H9 (cell line): ENCODE data around the gene GATAD2B. TPM values are rescaled to one million over a fixed set of nuclear protein-coding genes. Genes with fewer than 3 reads are reported as not detected.

Experiments used
- DNase-seq: peaks from one replicate; pipeline ENCODE4 v3.0.0-alpha.2; 2017
- H2AFZ ChIP-seq: one replicate; pipeline ENCODE4 v1.6.1; 2013; ENCODE audit warnings: mild to moderate bottlenecking, low read length, control low read depth, moderate library complexity
- H2AK5ac ChIP-seq: 2 replicates; pipeline ENCODE4 v1.6.1; 2013; ENCODE audit warnings: low read length, control low read depth, mixed read lengths; ENCODE audit not compliant: insufficient read length
- H2BK120ac ChIP-seq: one replicate; pipeline ENCODE4 v1.6.1; 2013; ENCODE audit warnings: low read depth, mild to moderate bottlenecking, low read length, control low read depth, inconsistent platforms; ENCODE audit not compliant: poor library complexity, severe bottlenecking
- H2BK12ac ChIP-seq: 2 replicates; pipeline ENCODE4 v1.6.1; 2013; ENCODE audit warnings: low read length, control low read depth, mixed read lengths, low read depth; ENCODE audit not compliant: insufficient read length
- H2BK15ac ChIP-seq: 2 replicates; pipeline ENCODE4 v1.6.1; 2013; ENCODE audit warnings: low read depth, low read length, control low read depth
- H2BK20ac ChIP-seq: one replicate; pipeline ENCODE4 v1.6.1; 2013; ENCODE audit warnings: low read depth, mild to moderate bottlenecking, low read length, control low read depth, inconsistent platforms; ENCODE audit not compliant: poor library complexity, severe bottlenecking
- H2BK5ac ChIP-seq: 2 replicates; pipeline ENCODE4 v1.6.1; 2013; ENCODE audit warnings: low read length, control low read depth, mixed read lengths; ENCODE audit not compliant: insufficient read length
- H3K14ac ChIP-seq: 2 replicates; pipeline ENCODE4 v1.6.1; 2013; ENCODE audit warnings: low read length, control low read depth; ENCODE audit not compliant: insufficient read depth
- H3K18ac ChIP-seq: 2 replicates; pipeline ENCODE4 v1.6.1; 2013; ENCODE audit warnings: low read depth, mild to moderate bottlenecking, mixed read lengths, low read length, control low read depth; ENCODE audit not compliant: insufficient read length
- H3K23ac ChIP-seq: 2 replicates; pipeline ENCODE4 v1.6.1; 2013; ENCODE audit warnings: low read length, control low read depth, mixed read lengths, low read depth; ENCODE audit not compliant: insufficient read length
- H3K23me2 ChIP-seq: 2 replicates; pipeline ENCODE4 v1.6.1; 2013; ENCODE audit warnings: low read depth, mild to moderate bottlenecking, mixed read lengths, low read length, control low read depth; ENCODE audit not compliant: insufficient read length, poor library complexity, severe bottlenecking
- H3K27ac ChIP-seq: 2 replicates; pipeline ENCODE4 v1.5.1; 2013; ENCODE audit warnings: low read length, control low read depth, mixed read lengths, low read depth; ENCODE audit not compliant: insufficient read length
- H3K27me3 ChIP-seq: 2 replicates; pipeline ENCODE4 v1.6.1; 2013; ENCODE audit warnings: low read length, control low read depth, inconsistent platforms; ENCODE audit not compliant: insufficient read depth
- H3K4ac ChIP-seq: 2 replicates; pipeline ENCODE4 v1.6.1; 2013; ENCODE audit warnings: low read depth, mild to moderate bottlenecking, control low read depth, inconsistent platforms, low read length, moderate library complexity
- H3K4me1 ChIP-seq: 2 replicates; pipeline ENCODE4 v1.6.1; 2013; ENCODE audit warnings: low read length, control low read depth, inconsistent platforms; ENCODE audit not compliant: insufficient read depth
- H3K4me2 ChIP-seq: 2 replicates; pipeline ENCODE4 v1.6.1; 2013; ENCODE audit warnings: low read length, control low read depth, mixed read lengths; ENCODE audit not compliant: insufficient read length, insufficient read depth
- H3K56ac ChIP-seq: 2 replicates; pipeline ENCODE4 v1.6.1; 2013; ENCODE audit warnings: low read depth, mild to moderate bottlenecking, mixed read lengths, low read length, control low read depth; ENCODE audit not compliant: insufficient read length
- H3K79me1 ChIP-seq: 2 replicates; pipeline ENCODE4 v1.6.1; 2013; ENCODE audit warnings: low read depth, mild to moderate bottlenecking, moderate library complexity, low read length, control low read depth, inconsistent platforms; ENCODE audit not compliant: insufficient read depth, poor library complexity, severe bottlenecking
- H3K79me2 ChIP-seq: 2 replicates; pipeline ENCODE4 v1.6.1; 2013; ENCODE audit warnings: low read length, control low read depth, inconsistent platforms; ENCODE audit not compliant: insufficient read depth
- H3K9ac ChIP-seq: 2 replicates; pipeline ENCODE4 v1.6.1; 2013; ENCODE audit warnings: low read length, control low read depth, mixed read lengths; ENCODE audit not compliant: insufficient read length; ENCODE audit errors: extremely low read depth
- H3K9me3 ChIP-seq: one replicate; pipeline ENCODE4 v1.6.1; 2013; ENCODE audit warnings: low read depth, low read length, inconsistent platforms; ENCODE audit not compliant: control insufficient read depth
- H3T11ph ChIP-seq: one replicate; pipeline ENCODE4 v1.6.1; 2013; ENCODE audit warnings: mild to moderate bottlenecking, low read length, control low read depth, inconsistent platforms
- H4K20me1 ChIP-seq: one replicate; pipeline ENCODE4 v1.6.1; 2013; ENCODE audit not compliant: control insufficient read depth, insufficient read length, insufficient read depth
- H4K5ac ChIP-seq: 2 replicates; pipeline ENCODE4 v1.6.1; 2013; ENCODE audit warnings: low read depth, mild to moderate bottlenecking, mixed read lengths, low read length, control low read depth; ENCODE audit not compliant: insufficient read length
- H4K8ac ChIP-seq: replicated peaks from 2 replicates; pipeline ENCODE4 v1.6.1; 2013; ENCODE audit warnings: low read length, control low read depth, mixed read lengths, low read depth; ENCODE audit not compliant: insufficient read length
- H4K91ac ChIP-seq: 2 replicates; pipeline ENCODE4 v1.6.1; 2013; ENCODE audit warnings: low read depth, mild to moderate bottlenecking, moderate library complexity, mixed read lengths, low read length, control low read depth; ENCODE audit not compliant: insufficient read length
- H3K27ac Mint-ChIP-seq, 3 experiments: 2 replicates in 2 of 3; 3 replicates in 1 of 3; pipeline ENCODE4 v1.8.0; 2020 to 2021; ENCODE audit warnings: mixed read lengths in 3 of 3, mild to moderate bottlenecking in 1 of 3, moderate library complexity in 1 of 3
- H3K27me3 Mint-ChIP-seq: 2 replicates; pipeline ENCODE4 v1.8.0; 2021; ENCODE audit warnings: low read depth, mild to moderate bottlenecking, moderate library complexity, mixed read lengths
- H3K36me3 Mint-ChIP-seq, 3 experiments: 2 replicates in 2 of 3; 3 replicates in 1 of 3; pipeline ENCODE4 v1.8.0; 2020 to 2021; ENCODE audit warnings: low read depth in 3 of 3, mixed read lengths in 3 of 3; ENCODE audit not compliant: insufficient read depth in 1 of 3
- H3K4me1 Mint-ChIP-seq, 2 experiments: 2 replicates each; pipeline ENCODE4 v1.8.0; 2020; ENCODE audit warnings: mixed read lengths in 2 of 2
- H3K4me3 Mint-ChIP-seq, 2 experiments: 2 replicates in 1 of 2; 3 replicates in 1 of 2; pipeline ENCODE4 v1.8.0; 2020 to 2021; ENCODE audit warnings: mild to moderate bottlenecking in 2 of 2, mixed read lengths in 2 of 2, moderate library complexity in 1 of 2
- H3K9me3 Mint-ChIP-seq, 2 experiments: 2 replicates in 1 of 2; 3 replicates in 1 of 2; pipeline ENCODE4 v1.8.0; 2020; ENCODE audit warnings: mild to moderate bottlenecking in 2 of 2, mixed read lengths in 2 of 2, moderate library complexity in 1 of 2
- CTCF ChIP-seq: fragments of 200-600 bp; sonication (generic); conservative IDR thresholded peaks from 3 replicates; pipeline ENCODE4 v1.8.0; 2021; ENCODE audit warnings: antibody characterized with exemption, mild to moderate bottlenecking
- WGBS: extraction: QIAGEN DNeasy Blood & Tissue Kit; methylation state at CpG from one replicate; pipeline ENCODE4 v1.1.7; 2013; ENCODE audit warnings: missing lambda C conversion rate, low lambda C conversion rate, mixed read lengths; ENCODE audit not compliant: insufficient read length; ENCODE audit errors: extremely low coverage; 5-methylcytosine and 5-hydroxymethylcytosine counted together
- total RNA-seq: library from RNA; stranded (reverse); gene quantifications from 2 replicates; pipeline ENCODE4 v1.2.1, GENCODE V29; 2021

The GATAD2B gene
- total RNA-seq, 1 experiment from 2014 or later = 44.1 TPM

- Histone ChIP-seq H3K27me3 (no peaks in the 10 kb centered on the region), H4K20me1 (no peaks in the 10 kb centered on the region), H4K8ac (no peak overlapping the region), H2BK12ac (no peak overlapping the region), H2BK15ac (no peak overlapping the region), H2BK5ac (no peak overlapping the region), H3K4me1 (no peaks in the 10 kb centered on the region), H3K56ac (no peak overlapping the region), H3K9me3 (no peaks in the 10 kb centered on the region), H4K5ac (no peak overlapping the region), H4K91ac (no peak overlapping the region), H3K18ac (no peak overlapping the region), H3K79me1 (peaks cover 13% of the 10 kb centered on the region), H3K9ac (no peak overlapping the region), H3K23me2 (no peaks in the 10 kb centered on the region), H2BK120ac (no peak overlapping the region), H2AK5ac (no peak overlapping the region), H3K14ac (no peak overlapping the region), H3T11ph (no peak overlapping the region), H3K79me2 (peaks cover 22% of the 10 kb centered on the region; the same call in 1 of the 2 replicates), H2BK20ac (no peak overlapping the region), H3K4me2 (no peak overlapping the region), H2AFZ (no peak overlapping the region), H3K4ac (no peak overlapping the region), H3K23ac (no peak overlapping the region), H3K27ac (no peak overlapping the region)
- Mint-ChIP-seq H3K4me1 (peaks cover 0 to 6% of the 10 kb centered on the region in 2 experiments; a peak in 1 of 4 replicates), H3K36me3 (peaks cover 10 to 30% (median 26%) of the 10 kb centered on the region in 3 experiments), H3K27ac (no peak overlapping the region), H3K4me3 (no peak overlapping the region), H3K27me3 (no peaks in the 10 kb centered on the region), H3K9me3 (no peaks in the 10 kb centered on the region; a peak in 1 of 5 replicates)
- WGBS = no CpG with 5 or more reads among the region's 6 CpGs
- DNase-seq = no peak
- no peak for TF ChIP-seq CTCF
These were observed 15.6 kb downstream of the GATAD2B start for GRCh38 chr1:153907134-153907533.
